Hematopoietic multipotent progenitor cell treated with erythropoietin and hydrocortisone succinate and interleukin-3 and kit ligand, for 17 days (in vitro differentiated cells): ENCODE measurements around the gene ID2.
A peak's percentile ranks its signal among the peaks of the same experiment; 100 is the strongest.

Experiments
- DNase-seq: peaks from one replicate; pipeline ENCODE4 v3.0.0-alpha.2; 2015; ENCODE audit warnings: low spot score

Gene ID2

GRCh38 chr2:8648441-8649213 is 33.2 kb upstream of the ID2 start:
- no peak for DNase-seq

- no peak for DNase-seq
Observed at GRCh38 chr2:8649718-8650117, 32.1 kb upstream of the ID2 start.

- no peak for DNase-seq
Observed at GRCh38 chr2:8650256-8650655, 31.6 kb upstream of the ID2 start.

GRCh38 chr2:8652774-8653426 is 29.0 kb upstream of the ID2 start:
- no peak for DNase-seq

GRCh38 chr2:8653485-8653884 is 28.4 kb upstream of the ID2 start:
- DNase-seq = no peak

GRCh38 chr2:8654041-8654440 is 27.8 kb upstream of the ID2 start:
- no peak for DNase-seq

- DNase-seq = no peak
Observed at GRCh38 chr2:8654483-8654882, 27.4 kb upstream of the ID2 start.

- DNase-seq = no peak
Observed at GRCh38 chr2:8656160-8656641, 25.7 kb upstream of the ID2 start.

- DNase-seq = no peak
Observed at GRCh38 chr2:8656811-8657210, 25.0 kb upstream of the ID2 start.

GRCh38 chr2:8657423-8658062 is 24.3 kb upstream of the ID2 start:
- DNase-seq = peak; percentile 49

GRCh38 chr2:8658064-8658862 is 23.6 kb upstream of the ID2 start:
- peak; percentile 49 for DNase-seq

GRCh38 chr2:8659092-8659734 is 22.6 kb upstream of the ID2 start:
- no peak for DNase-seq

GRCh38 chr2:8659735-8660492 is 21.9 kb upstream of the ID2 start:
- no peak for DNase-seq

- DNase-seq = no peak
Observed at GRCh38 chr2:8661235-8661634, 20.6 kb upstream of the ID2 start.

GRCh38 chr2:8661736-8662135 is 20.1 kb upstream of the ID2 start:
- DNase-seq = no peak

GRCh38 chr2:8662239-8662879 is 19.5 kb upstream of the ID2 start:
- DNase-seq = peak; percentile 62

GRCh38 chr2:8663997-8664396 is 17.9 kb upstream of the ID2 start:
- no peak for DNase-seq

- DNase-seq = no peak
Observed at GRCh38 chr2:8666581-8666980, 15.3 kb upstream of the ID2 start.

- no peak for DNase-seq
Observed at GRCh38 chr2:8667896-8668512, 13.9 kb upstream of the ID2 start.
